SU-DHL-6 (cell line): Measurements from ENCODE around the gene PRKAR1B.

ENCODE experiments used
- H2AFZ ChIP-seq: fragments of 200-600 bp; sonication (generic); 2 replicates; pipeline ENCODE4 v1.6.1; 2014; ENCODE audit warnings: low read depth, mild to moderate bottlenecking, moderate library complexity, mixed read lengths, antibody characterized with exemption, low read length; ENCODE audit not compliant: severe bottlenecking
- H3F3A ChIP-seq: fragments of 200-600 bp; shearing (Covaris generic); 2 replicates; pipeline ENCODE4 v1.6.0; 2016; ENCODE audit warnings: antibody characterized with exemption, mild to moderate bottlenecking; ENCODE audit not compliant: insufficient read depth
- H3K27ac ChIP-seq: fragments of 200-600 bp; sonication (generic); 2 replicates; pipeline ENCODE4 v1.5.1; 2016; ENCODE audit warnings: low read depth, mild to moderate bottlenecking, low read length, moderate library complexity, mixed read lengths
- H3K27me3 ChIP-seq: fragments of 200-600 bp; sonication (generic), shearing (Covaris generic); 2 replicates; pipeline ENCODE4 v1.6.0; 2014; ENCODE audit warnings: mild to moderate bottlenecking, low read length
- H3K36me3 ChIP-seq: fragments of 200-600 bp; sonication (generic); 2 replicates; pipeline ENCODE4 v1.6.1; 2014; ENCODE audit warnings: mild to moderate bottlenecking, low read length, mixed read lengths
- H3K4me2 ChIP-seq: fragments of 300-600, 200-600 bp; shearing (Covaris generic), sonication (generic); 2 replicates; pipeline ENCODE4 v1.6.0; 2014; ENCODE audit warnings: low read length, low read depth, mild to moderate bottlenecking; ENCODE audit not compliant: poor library complexity, severe bottlenecking
- H3K4me3 ChIP-seq: fragments of 200-600 bp; sonication (generic); 2 replicates; pipeline ENCODE4 v1.5.1; 2014; ENCODE audit warnings: antibody characterized with exemption, low read length, mild to moderate bottlenecking, mixed read lengths; ENCODE audit not compliant: insufficient read depth, poor library complexity, severe bottlenecking
- H3K79me2 ChIP-seq: fragments of 200-600 bp; sonication (generic); 2 replicates; pipeline ENCODE4 v1.6.1; 2014; ENCODE audit warnings: mild to moderate bottlenecking, low read length, moderate library complexity; ENCODE audit not compliant: insufficient read depth
- H3K9ac ChIP-seq: fragments of 200-600 bp; sonication (generic); 2 replicates; pipeline ENCODE4 v1.7.0; 2014; ENCODE audit warnings: mild to moderate bottlenecking, low read length
- H3K9me2 ChIP-seq: fragments of 200-600 bp; sonication (generic); replicated peaks from 2 replicates; pipeline ENCODE4 v1.6.1; 2014; ENCODE audit warnings: low read length; ENCODE audit not compliant: insufficient read depth
- H3K9me3 ChIP-seq: fragments of 200-600 bp; sonication (generic); 2 replicates; pipeline ENCODE4 v1.6.1; 2014; ENCODE audit warnings: low read length, mixed read lengths; ENCODE audit not compliant: insufficient read depth
- H4K20me1 ChIP-seq: fragments of 200-600 bp; sonication (generic); 2 replicates; pipeline ENCODE4 v1.6.1; 2014; ENCODE audit warnings: low read depth, mild to moderate bottlenecking, antibody characterized with exemption, low read length, moderate library complexity, mixed read lengths
- EZH2phosphoT487 ChIP-seq: fragments of 200-600 bp; sonication (generic), shearing (Covaris generic); conservative IDR thresholded peaks from 2 replicates; pipeline ENCODE4 v1.6.1; 2018; ENCODE audit warnings: mild to moderate bottlenecking, antibody characterized with exemption, low read length, moderate library complexity, mixed read lengths
- TF ChIP-seq, protein P1 (sequence below): fragments of 200-600 bp; sonication (generic); IDR thresholded peaks from one replicate; pipeline ENCODE4 v1.5.1; 2017; ENCODE audit warnings: antibody characterized with exemption, mild to moderate bottlenecking, low read length, moderate library complexity; ENCODE audit not compliant: insufficient read depth, poor library complexity, severe bottlenecking

PRKAR1B gene

DNA sequence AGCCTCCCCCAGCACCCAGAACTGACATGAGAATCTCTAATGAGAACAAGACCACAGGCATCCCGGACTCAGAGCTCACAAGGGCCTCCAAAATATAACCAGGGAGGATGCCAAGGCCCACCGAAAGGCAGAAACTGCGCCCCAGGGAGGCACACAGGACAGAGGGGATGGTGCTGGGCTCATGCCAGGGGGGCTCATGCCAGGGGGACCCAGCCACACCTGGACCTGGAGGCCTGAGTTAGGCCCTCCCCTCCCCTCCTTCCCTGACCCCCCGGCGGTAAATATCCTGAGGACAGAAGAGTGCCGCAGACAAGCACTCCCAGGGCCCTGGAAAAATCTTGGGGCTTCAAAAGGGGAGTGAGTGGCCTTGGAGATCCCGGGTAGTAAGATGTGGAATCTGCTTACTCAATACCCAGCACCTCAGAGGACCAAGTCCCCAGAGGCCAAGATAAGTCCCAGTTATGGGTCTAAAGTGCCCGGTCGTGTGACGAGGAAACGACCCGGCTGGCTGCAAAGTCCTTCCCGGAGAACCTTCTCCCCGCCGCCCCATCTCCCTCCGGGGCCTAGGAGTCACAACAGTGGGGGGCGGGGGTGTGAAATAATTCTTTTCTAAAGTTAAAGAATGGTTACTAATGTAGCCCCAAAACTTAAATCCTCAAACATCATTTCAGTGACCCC lies 219.3 kb downstream of the PRKAR1B start:
- H3F3A ChIP-seq: no peaks in the 10 kb centered on the region
- no peak overlapping the region for H2AFZ ChIP-seq
- no peaks in the 10 kb centered on the region for H3K27me3 ChIP-seq
- H3K4me3 ChIP-seq: no peak overlapping the region
- TF ChIP-seq, protein P1, sequence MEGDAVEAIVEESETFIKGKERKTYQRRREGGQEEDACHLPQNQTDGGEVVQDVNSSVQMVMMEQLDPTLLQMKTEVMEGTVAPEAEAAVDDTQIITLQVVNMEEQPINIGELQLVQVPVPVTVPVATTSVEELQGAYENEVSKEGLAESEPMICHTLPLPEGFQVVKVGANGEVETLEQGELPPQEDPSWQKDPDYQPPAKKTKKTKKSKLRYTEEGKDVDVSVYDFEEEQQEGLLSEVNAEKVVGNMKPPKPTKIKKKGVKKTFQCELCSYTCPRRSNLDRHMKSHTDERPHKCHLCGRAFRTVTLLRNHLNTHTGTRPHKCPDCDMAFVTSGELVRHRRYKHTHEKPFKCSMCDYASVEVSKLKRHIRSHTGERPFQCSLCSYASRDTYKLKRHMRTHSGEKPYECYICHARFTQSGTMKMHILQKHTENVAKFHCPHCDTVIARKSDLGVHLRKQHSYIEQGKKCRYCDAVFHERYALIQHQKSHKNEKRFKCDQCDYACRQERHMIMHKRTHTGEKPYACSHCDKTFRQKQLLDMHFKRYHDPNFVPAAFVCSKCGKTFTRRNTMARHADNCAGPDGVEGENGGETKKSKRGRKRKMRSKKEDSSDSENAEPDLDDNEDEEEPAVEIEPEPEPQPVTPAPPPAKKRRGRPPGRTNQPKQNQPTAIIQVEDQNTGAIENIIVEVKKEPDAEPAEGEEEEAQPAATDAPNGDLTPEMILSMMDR: no peak
- no peak for TF ChIP-seq EZH2phosphoT487
- no peaks in the 10 kb centered on the region for H3K79me2 ChIP-seq
- H3K9me3 ChIP-seq: no peaks in the 10 kb centered on the region
- no peaks in the 10 kb centered on the region for H4K20me1 ChIP-seq
- H3K9ac ChIP-seq: no peak overlapping the region
- H3K36me3 ChIP-seq: no peaks in the 10 kb centered on the region
- no peaks in the 10 kb centered on the region for H3K9me2 ChIP-seq
- H3K4me2 ChIP-seq: no peak overlapping the region
- H3K27ac ChIP-seq: no peak overlapping the region

DNA sequence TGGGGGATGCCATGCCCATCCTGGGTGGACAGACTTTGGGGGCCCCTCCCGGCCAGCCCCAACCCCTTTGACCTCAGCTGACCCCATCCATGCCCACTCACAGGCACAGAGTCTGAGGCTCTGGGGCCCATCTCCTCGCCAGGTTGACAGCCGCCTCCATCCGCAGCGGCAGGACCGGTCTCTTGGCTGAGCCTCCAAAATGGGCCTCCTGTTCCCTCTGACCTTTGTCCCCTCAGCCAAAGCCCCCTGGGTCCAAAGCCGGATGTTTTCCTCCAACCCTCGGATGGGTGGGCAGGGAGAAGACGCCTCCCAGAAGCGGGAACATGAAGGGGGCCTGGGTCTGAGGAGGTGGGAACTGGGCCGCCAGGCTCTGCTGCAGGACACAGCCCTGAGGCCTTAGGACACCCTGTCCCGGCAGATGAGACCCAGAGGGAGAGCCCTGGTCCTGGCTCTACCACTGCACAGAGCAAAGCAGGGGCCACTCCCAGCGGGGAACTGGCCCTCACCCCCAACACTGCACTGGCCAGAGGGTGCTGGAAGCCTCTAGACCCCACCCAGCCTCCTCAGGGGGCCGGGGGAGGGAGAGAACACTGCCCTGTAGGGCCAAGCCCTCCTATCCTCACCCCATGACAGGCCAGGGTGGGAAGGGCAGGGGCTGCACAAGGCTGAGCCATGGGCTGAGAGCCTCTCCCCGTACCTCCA lies 220.0 kb downstream of the PRKAR1B start:
- Histone ChIP-seq H4K20me1 (no peaks in the 10 kb centered on the region), H3K36me3 (no peaks in the 10 kb centered on the region), H3K4me3 (no peak overlapping the region), H3K27ac (no peak overlapping the region), H3K9me3 (no peaks in the 10 kb centered on the region), H2AFZ (no peak overlapping the region), H3K9me2 (no peaks in the 10 kb centered on the region), H3K79me2 (no peaks in the 10 kb centered on the region), H3F3A (no peaks in the 10 kb centered on the region), H3K27me3 (no peaks in the 10 kb centered on the region), H3K4me2 (no peak overlapping the region), H3K9ac (no peak overlapping the region)
- TF ChIP-seq EZH2phosphoT487: no peak
- TF ChIP-seq, protein P1: no peak

DNA sequence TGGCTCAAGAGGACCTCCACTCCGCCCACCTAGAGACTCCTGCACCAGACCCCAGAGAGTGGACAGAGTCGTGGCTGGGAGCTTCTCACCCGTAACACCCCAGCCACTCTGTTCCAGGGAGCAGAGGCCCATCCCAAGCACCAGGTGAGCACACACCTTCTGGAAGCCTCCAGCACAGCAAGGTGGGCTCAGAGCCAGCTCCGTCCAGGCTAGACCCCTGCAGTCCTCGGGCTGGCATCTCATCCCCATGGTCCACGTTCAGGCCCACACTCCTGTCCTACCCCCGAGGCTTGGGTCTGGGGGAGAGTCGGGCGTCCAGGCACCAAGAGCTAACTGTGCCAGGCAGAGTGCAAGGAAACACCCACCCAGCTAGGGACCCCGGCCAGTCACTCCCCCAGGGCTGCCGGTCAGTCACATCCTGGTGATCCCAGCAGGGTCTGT lies 220.7 kb downstream of the PRKAR1B start:
- H3K4me3 ChIP-seq: no peak overlapping the region
- no peak for TF ChIP-seq EZH2phosphoT487
- TF ChIP-seq, protein P1: no peak
- H3K79me2 ChIP-seq: no peaks in the 10 kb centered on the region
- H3K9ac ChIP-seq: no peak overlapping the region
- H3K27me3 ChIP-seq: no peaks in the 10 kb centered on the region
- no peaks in the 10 kb centered on the region for H4K20me1 ChIP-seq
- H3K9me2 ChIP-seq: no peaks in the 10 kb centered on the region
- no peak overlapping the region for H3K4me2 ChIP-seq
- H3F3A ChIP-seq: no peaks in the 10 kb centered on the region
- no peaks in the 10 kb centered on the region for H3K36me3 ChIP-seq
- no peak overlapping the region for H2AFZ ChIP-seq
- no peak overlapping the region for H3K27ac ChIP-seq
- no peaks in the 10 kb centered on the region for H3K9me3 ChIP-seq
